GM19099 (cell line): ENCODE results near the gene PRPS2.
A peak's percentile ranks its signal among the peaks of the same experiment; 100 is the strongest.

ENCODE experiments used
- POLR2A ChIP-seq: IDR thresholded peaks from 3 replicates; pipeline ENCODE4 v1.6.1; 2011; ENCODE audit warnings: low read depth; ENCODE audit not compliant: insufficient read length; ENCODE audit errors: extremely low read depth

PRPS2 gene

DNA sequence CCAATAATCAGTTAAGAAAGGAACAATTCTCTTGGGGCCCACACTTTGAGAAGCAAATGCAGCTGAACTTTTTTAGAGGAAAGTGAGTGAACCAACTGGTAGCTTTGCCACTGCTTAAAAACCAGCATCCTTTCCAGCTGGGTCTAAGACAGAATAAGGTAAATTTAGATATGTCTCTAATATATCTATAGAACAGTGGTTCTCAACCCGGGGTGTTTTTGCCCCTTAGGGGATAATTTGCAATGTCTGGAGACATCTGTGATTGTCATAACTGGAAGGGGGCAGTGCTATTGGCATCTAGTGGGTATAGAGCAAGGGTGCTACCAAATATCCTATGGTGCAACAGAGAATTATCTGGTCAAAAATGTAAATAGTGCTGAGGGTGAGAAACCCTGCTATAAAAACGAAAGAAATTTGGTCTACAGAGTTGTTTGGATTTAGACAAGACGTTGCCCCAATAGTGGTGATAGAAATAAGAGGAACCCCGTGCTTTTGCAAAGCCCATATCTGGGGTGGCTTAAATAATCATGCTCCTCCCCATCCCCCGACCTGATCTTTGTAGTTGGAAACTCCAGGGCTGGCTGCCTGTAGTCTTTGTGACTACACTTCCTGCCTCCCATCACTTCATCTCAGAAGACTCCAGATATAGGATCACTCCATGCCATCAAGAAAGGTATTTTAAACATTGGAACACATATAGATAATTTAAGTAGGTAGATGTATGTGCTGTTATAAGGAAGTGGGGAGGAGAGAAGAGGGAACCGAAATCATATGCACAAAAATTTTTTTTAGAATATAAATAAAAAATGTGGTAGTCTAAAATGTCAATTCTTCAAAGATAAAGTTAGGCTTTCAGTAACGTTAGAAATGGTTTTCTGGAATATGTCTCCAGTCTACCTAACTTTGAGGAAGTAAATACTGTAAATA, 75.5 kb downstream of the PRPS2 start, which contains the start of gene TLR7:
TLR7 (plus strand) TSS at position 622 of the 927 bp plus-strand sequence. CDS start 507 bp downstream, outside the sequence.
- TF ChIP-seq POLR2A, result peak; percentile 32

DNA sequence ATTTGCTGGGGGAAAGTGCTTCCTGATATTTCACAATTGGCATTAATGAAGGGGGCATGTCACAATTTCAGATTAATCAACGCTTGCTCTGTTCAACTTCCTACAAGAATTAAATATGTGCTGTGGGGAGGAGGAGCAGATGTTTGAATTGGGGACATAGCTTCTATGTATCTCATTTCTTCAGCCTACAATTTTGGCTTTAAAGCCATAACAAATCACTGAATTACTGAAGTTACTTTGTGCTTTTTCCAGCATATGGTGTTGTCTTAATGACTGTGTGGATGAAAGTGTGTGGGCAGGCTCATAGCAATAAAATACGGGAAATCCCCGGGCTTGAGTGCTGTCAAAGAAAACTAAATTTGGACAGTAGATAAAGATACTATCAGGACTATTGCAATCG, 76.5 kb downstream of the PRPS2 start:
- no peak for TF ChIP-seq POLR2A

DNA sequence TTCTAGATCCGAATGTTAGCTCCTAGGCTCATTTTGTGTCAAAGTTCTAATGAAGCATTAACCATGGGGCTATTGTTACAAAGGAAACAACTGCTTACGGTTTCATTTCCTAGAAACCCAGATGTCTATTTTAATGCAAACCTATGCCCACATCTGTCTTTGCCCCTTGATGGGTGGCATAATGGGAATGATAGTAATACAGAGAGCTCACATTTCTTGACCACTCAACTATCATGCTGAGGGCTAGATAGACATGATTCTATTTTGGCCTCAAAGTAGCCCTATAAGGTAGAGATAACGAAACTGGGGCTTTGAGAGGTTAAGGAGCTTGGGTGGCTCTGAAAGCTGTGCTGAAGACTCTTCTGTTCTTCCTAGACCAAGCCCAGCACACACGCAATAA, 77.5 kb downstream of the PRPS2 start:
- no peak for TF ChIP-seq POLR2A

DNA sequence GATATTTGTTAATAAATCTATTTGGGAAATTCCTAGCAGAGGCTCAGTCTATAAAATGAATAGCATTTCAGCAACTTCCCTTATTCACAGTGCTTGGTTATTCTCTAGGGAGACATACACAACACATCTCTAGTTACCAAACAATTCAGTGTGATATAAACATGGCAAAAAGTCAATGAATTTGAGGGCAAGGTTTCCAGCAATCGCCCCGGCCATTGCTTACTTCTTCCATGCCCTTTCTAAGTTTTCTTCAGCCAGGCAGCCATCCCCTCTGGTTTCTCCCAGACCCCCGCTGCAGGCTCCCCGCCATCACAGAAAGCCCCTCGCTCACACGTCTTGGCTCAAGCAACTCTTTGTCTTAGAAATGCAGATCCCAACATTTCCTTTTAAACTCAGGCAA, 80.0 kb downstream of the PRPS2 start:
- TF ChIP-seq POLR2A, result no peak

DNA sequence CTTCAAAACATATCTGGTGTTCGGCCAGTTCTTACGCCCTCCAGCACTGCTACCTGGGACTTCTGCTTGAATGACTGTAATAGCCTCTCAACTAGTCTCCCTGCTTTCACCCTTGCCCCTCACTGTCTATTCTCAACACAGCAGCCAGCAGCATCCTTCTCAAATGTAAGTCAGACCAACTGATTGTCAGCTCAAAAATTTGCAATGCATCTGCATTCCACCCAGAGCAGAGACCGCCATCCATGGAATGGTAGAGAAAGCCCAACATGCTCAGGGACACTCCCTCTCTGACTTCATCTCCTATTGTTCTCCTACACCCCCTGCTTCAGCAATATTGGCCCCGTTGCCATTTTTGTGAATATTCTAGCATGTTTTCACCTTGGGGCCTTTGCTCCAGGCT, 81.5 kb downstream of the PRPS2 start:
- no peak for TF ChIP-seq POLR2A
